Fibroblast of lung (primary cell): ENCODE measurements around the gene OSBP2. TPM values are rescaled to one million over a fixed set of nuclear protein-coding genes. Genes with fewer than 3 reads are reported as not detected.
A peak's percentile ranks its signal among the peaks of the same experiment; 100 is the strongest.

Source experiments
- DNase-seq, 2 donors: peaks; one replicate each; pipeline versions ENCODE4 v3.0.0 to v3.0.0-alpha.2; 2010; ENCODE audit warnings: low read depth in 2 of 2
- H2AFZ ChIP-seq: 2 replicates; pipeline ENCODE4 v1.5.1; 2012; ENCODE audit warnings: low read length, control low read depth, inconsistent platforms
- H3K27ac ChIP-seq: 2 replicates; pipeline ENCODE4 v1.5.1; 2011; ENCODE audit warnings: low read length, control low read depth; ENCODE audit not compliant: insufficient read depth
- H3K27me3 ChIP-seq: 2 replicates; pipeline ENCODE4 v1.5.1; 2011; ENCODE audit warnings: mild to moderate bottlenecking, low read length; ENCODE audit not compliant: control insufficient read depth, insufficient read depth
- H3K36me3 ChIP-seq: 2 replicates; pipeline ENCODE4 v1.5.1; 2011; ENCODE audit warnings: low read length; ENCODE audit not compliant: control insufficient read depth, insufficient read depth
- H3K4me1 ChIP-seq: 2 replicates; pipeline ENCODE4 v1.5.1; 2011; ENCODE audit warnings: low read length; ENCODE audit not compliant: control insufficient read depth, insufficient read depth; ENCODE audit errors: extremely low read depth
- H3K4me2 ChIP-seq: 2 replicates; pipeline ENCODE4 v1.5.1; 2011; ENCODE audit warnings: low read length, control low read depth; ENCODE audit not compliant: insufficient read depth; ENCODE audit errors: extremely low read depth
- H3K4me3 ChIP-seq, 4 experiments: fragments of 200-600 bp in 1 of 4; sonication (generic) in 1 of 4; replicated peaks in 1 of 4; 2 replicates each; pipeline ENCODE4 v1.5.1; 2011 to 2016; ENCODE audit warnings: low read length in 4 of 4, low read depth in 3 of 4, mild to moderate bottlenecking in 3 of 4, control low read depth in 2 of 4, inconsistent platforms in 1 of 4, mixed read lengths in 1 of 4; ENCODE audit not compliant: insufficient read depth in 1 of 4; ENCODE audit errors: control extremely low read depth in 1 of 4
- H3K79me2 ChIP-seq: 2 replicates; pipeline ENCODE4 v1.5.1; 2012; ENCODE audit warnings: mild to moderate bottlenecking, low read length, inconsistent platforms; ENCODE audit not compliant: control insufficient read depth, insufficient read depth
- H3K9ac ChIP-seq: 2 replicates; pipeline ENCODE4 v1.5.1; 2011; ENCODE audit warnings: mild to moderate bottlenecking, low read length, control low read depth; ENCODE audit not compliant: insufficient read depth
- H3K9me3 ChIP-seq: 2 replicates; pipeline ENCODE4 v1.5.1; 2012; ENCODE audit warnings: low read depth, low read length; ENCODE audit not compliant: control insufficient read depth, insufficient read depth
- H4K20me1 ChIP-seq: 2 replicates; pipeline ENCODE4 v1.5.1; 2011; ENCODE audit warnings: low read length; ENCODE audit not compliant: control insufficient read depth, insufficient read depth; ENCODE audit errors: extremely low read depth
- EZH2 ChIP-seq: IDR thresholded peaks from 2 replicates; pipeline ENCODE4 v1.5.1; 2012; ENCODE audit warnings: low read length, control low read depth, mild to moderate bottlenecking; ENCODE audit errors: missing control alignments
- polyA plus RNA-seq, 2 donors: library from polyadenylated mRNA; depleted of rRNA in 1 of 2; stranded (reverse) in 1 of 2; unstranded in 1 of 2; fragments of >200 nt; gene quantifications; 2 replicates each; pipeline ENCODE4 v1.2.1, GENCODE V29; 2011 to 2012; ENCODE audit warnings: missing spikeins in 1 of 2
- total RNA-seq: library from RNA; depleted of rRNA; stranded (reverse); fragments of >200 nt; gene quantifications from 2 replicates; pipeline ENCODE4 v1.2.1, GENCODE V29; 2014
- TF ChIP-seq, protein P1 (sequence below), 2 donors: IDR thresholded peaks in 1 of 2; conservative IDR thresholded peaks in 1 of 2; 1 replicate in 1 of 2; 2 replicates in 1 of 2; pipeline ENCODE4 v1.5.1; 2011 to 2012; ENCODE audit warnings: low read length in 2 of 2, control low read depth in 1 of 2, inconsistent platforms in 1 of 2, low read depth in 1 of 2, mild to moderate bottlenecking in 1 of 2

OSBP2 gene
- total and polyA plus RNA-seq, 2 donors (not counting 1 experiment from before 2014, with no cell fraction given), result 0.40 to 3.8 TPM

DNA sequence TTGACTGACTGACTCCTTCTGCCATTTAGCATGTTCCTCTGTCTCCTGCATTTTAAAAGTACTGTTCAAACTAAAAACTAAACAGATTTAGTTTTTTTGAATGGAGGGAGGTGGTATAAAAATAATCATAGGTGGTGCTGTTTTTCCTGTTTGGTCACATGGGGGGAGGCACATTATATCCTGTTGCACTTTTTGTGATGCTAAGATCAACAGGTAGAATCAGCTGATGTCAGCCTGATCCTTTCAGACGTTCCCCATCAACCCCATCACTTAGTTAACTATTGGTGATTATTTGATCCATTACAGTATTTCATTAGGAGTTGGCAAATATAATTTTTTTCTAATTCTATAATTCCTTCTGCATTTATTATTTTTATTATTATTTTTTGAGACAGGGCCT, 5.1 kb upstream of the OSBP2 start:
- H3K27me3 ChIP-seq, result no peaks in the 10 kb centered on the region
- no peak overlapping the region for H2AFZ ChIP-seq
- no peak overlapping the region for H3K27ac ChIP-seq
- no peak overlapping the region for H3K4me2 ChIP-seq
- no peaks in the 10 kb centered on the region for H3K79me2 ChIP-seq
- no peak overlapping the region for H3K9ac ChIP-seq
- no peak overlapping the region for H3K4me3 ChIP-seq
- DNase-seq, result no peak
- no peaks in the 10 kb centered on the region for H3K36me3 ChIP-seq
- TF ChIP-seq EZH2, result no peak
- TF ChIP-seq, protein P1, sequence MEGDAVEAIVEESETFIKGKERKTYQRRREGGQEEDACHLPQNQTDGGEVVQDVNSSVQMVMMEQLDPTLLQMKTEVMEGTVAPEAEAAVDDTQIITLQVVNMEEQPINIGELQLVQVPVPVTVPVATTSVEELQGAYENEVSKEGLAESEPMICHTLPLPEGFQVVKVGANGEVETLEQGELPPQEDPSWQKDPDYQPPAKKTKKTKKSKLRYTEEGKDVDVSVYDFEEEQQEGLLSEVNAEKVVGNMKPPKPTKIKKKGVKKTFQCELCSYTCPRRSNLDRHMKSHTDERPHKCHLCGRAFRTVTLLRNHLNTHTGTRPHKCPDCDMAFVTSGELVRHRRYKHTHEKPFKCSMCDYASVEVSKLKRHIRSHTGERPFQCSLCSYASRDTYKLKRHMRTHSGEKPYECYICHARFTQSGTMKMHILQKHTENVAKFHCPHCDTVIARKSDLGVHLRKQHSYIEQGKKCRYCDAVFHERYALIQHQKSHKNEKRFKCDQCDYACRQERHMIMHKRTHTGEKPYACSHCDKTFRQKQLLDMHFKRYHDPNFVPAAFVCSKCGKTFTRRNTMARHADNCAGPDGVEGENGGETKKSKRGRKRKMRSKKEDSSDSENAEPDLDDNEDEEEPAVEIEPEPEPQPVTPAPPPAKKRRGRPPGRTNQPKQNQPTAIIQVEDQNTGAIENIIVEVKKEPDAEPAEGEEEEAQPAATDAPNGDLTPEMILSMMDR (conservative IDR thresholded peaks at IDR 0.05 in 1 of 2, IDR thresholded peaks at IDR 0.05 in 1 of 2; ENCODE audit: low read depth in 1 of 2, low read length in 2 of 2), result no peak
- no peaks in the 10 kb centered on the region for H3K4me1 ChIP-seq
- no peaks in the 10 kb centered on the region for H4K20me1 ChIP-seq
- no peaks in the 10 kb centered on the region for H3K9me3 ChIP-seq

DNA sequence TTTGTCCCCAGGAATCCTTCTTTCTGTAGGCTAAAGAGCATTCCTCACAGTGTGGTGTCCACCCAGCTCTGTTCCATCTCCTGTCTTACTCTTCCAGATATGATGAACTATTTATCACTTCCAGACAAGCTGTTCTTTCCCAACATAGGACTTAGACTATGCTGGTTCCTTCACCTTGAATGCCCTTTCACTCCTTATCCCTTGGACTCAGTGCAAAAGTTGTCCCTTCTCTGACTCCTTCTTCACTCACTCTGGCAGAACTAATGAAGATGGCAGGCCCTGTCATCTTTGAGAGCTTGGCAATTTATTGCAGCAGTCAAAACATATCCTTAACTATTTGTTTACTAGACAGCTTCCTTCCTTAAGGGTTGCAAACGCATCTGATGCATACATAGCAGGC, 3.5 kb upstream of the OSBP2 start:
- Histone ChIP-seq H3K27me3 (no peaks in the 10 kb centered on the region), H3K9me3 (no peaks in the 10 kb centered on the region), H3K9ac (no peak overlapping the region), H3K4me1 (no peaks in the 10 kb centered on the region), H3K4me3 (no peak overlapping the region), H4K20me1 (no peaks in the 10 kb centered on the region), H3K36me3 (no peaks in the 10 kb centered on the region), H2AFZ (no peak overlapping the region), H3K27ac (no peak overlapping the region), H3K4me2 (no peak overlapping the region), H3K79me2 (no peaks in the 10 kb centered on the region)
- no peak for TF ChIP-seq EZH2
- TF ChIP-seq, protein P1 (conservative IDR thresholded peaks at IDR 0.05 in 1 of 2, IDR thresholded peaks at IDR 0.05 in 1 of 2; ENCODE audit: low read depth in 1 of 2, low read length in 2 of 2), result no peak
- no peak for DNase-seq

DNA sequence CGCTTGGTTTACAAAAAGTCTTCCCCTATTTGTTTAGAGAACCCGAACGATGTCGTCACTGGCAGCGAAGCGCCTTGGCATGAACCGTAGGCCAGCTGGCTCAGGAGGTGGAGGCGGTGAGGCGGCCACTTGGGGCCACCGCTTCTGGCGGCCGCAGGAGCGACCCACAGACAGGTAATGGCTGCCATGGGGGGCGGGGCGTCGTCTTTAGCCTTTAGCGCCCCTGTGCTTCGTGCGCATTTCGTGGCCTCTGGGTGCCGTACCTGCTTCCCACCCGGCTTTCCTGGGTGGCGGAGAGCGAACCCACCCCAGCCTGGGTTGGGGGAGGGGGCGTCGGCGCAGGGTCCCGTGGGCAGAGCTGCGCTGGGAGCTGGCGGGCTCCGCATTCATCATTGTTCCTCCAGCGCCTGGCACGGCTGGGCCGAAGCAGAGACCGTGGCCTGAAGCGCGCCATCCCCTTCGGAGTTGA, 469 bp upstream of the OSBP2 start:
- H3K9ac ChIP-seq, result peak overlapping the region; percentile 50
- H3K27ac ChIP-seq, result no peak overlapping the region
- peak; percentile 21 to 43 for DNase-seq

More for the DNA sequence above, 469 bp upstream of the OSBP2 start:
- Histone ChIP-seq H3K9me3 (no peaks in the 10 kb centered on the region), H4K20me1 (no peaks in the 10 kb centered on the region), H3K4me2 (peak overlapping the region; percentile 97), H3K36me3 (no peaks in the 10 kb centered on the region), H3K27me3 (no peaks in the 10 kb centered on the region), H3K79me2 (no peaks in the 10 kb centered on the region), H3K4me1 (no peaks in the 10 kb centered on the region), H2AFZ (peak overlapping the region; percentile 40), H3K4me3 (peak overlapping the region; percentile 47 to 67 (median 62))
- TF ChIP-seq, protein P1 (conservative IDR thresholded peaks at IDR 0.05 in 1 of 2, IDR thresholded peaks at IDR 0.05 in 1 of 2; ENCODE audit: low read depth in 1 of 2, low read length in 2 of 2), result no peak
